Ovary (tissue), 9 donors: ENCODE measurements around the gene NDUFV1. TPM values are rescaled to one million over a fixed set of nuclear protein-coding genes. Genes with fewer than 3 reads are reported as not detected.

Experiments used
- DNase-seq, 5 donors: peaks; one replicate each; pipeline ENCODE4 v3.0.0-alpha.2; 2019 to 2020
- H3K27ac ChIP-seq, 2 donors: fragments of 200-600 bp; one replicate each; pipeline versions ENCODE4 v1.5.1 to v1.8.0; 2019 to 2022
- H3K27me3 ChIP-seq: fragments of 200-600 bp; one replicate; pipeline ENCODE4 v1.8.0; 2022
- H3K36me3 ChIP-seq: fragments of 200-600 bp; sonication (generic); one replicate; pipeline ENCODE4 v1.5.1; 2019
- H3K4me1 ChIP-seq: one replicate; pipeline ENCODE4 v1.8.1; 2013; ENCODE audit warnings: mild to moderate bottlenecking, moderate library complexity; ENCODE audit not compliant: insufficient read depth
- H3K4me3 ChIP-seq: fragments of 200-600 bp; sonication (generic); one replicate; pipeline ENCODE4 v1.5.1; 2017
- H3K9me3 ChIP-seq, 2 donors: fragments of 200-600 bp in 1 of 2; sonication (generic) in 1 of 2; one replicate each; pipeline versions ENCODE4 v1.5.1 to v1.8.1; 2013 to 2019; ENCODE audit warnings: mild to moderate bottlenecking in 1 of 2, moderate library complexity in 1 of 2
- EP300 ChIP-seq: sonication (generic); formaldehyde crosslinking; IDR thresholded peaks from one replicate; pipeline ENCODE4 v1.6.1; 2017; ENCODE audit warnings: antibody characterized with exemption
- POLR2A ChIP-seq: fragments of 450-650 bp; IDR thresholded peaks from one replicate; pipeline ENCODE4 v1.6.1; 2017; ENCODE audit warnings: antibody characterized with exemption, mild to moderate bottlenecking, moderate library complexity
- WGBS, 3 donors: extraction: QIAGEN DNeasy Blood & Tissue Kit in 1 of 3; methylation state at CpG; one replicate each; pipeline versions ENCODE4 v1.1.5 to v1.1.7; 2013 to 2017; 5-methylcytosine and 5-hydroxymethylcytosine counted together
- intact Hi-C, 4 donors: fragments of 100-400 bp; cut with DNase I; formaldehyde crosslinking; loops; one replicate each; pipeline versions ENCODE4 v1.11.0 to v1.15.1; 2022 to 2023
- polyA plus RNA-seq, 2 donors: library from polyadenylated mRNA; stranded (reverse); fragments of 200-250 nt in 1 of 2; fragments of 350-450 nt in 1 of 2; fragmentation: Illumina TruSeq in 1 of 2; extraction: RNeasy Lipid Tissue Mini Kit (QIAGEN cat#74804) in 1 of 2; gene quantifications; one replicate each; pipeline ENCODE4 v1.2.3, GENCODE V29; 2013 to 2014
- total RNA-seq, 7 donors: library from RNA; depleted of rRNA in 2 of 7; stranded (reverse); fragments of >200 nt in 2 of 7; fragmentation: NEBNext Ultra II Directional in 3 of 7; extraction: Animal tissue kit (Norgen Biotek cat#: 25700) in 3 of 7; gene quantifications; one replicate each; pipeline versions ENCODE4 v1.1.0 to v1.2.4, GENCODE V29; 2016 to 2023
- TF ChIP-seq, protein P1 (sequence below), 3 donors: fragments of 450-650 bp in 2 of 3; fragments of 200-600 bp in 1 of 3; IDR thresholded peaks; one replicate each; pipeline versions ENCODE4 v1.5.1 to v1.8.0; 2016 to 2022; ENCODE audit warnings: antibody characterized with exemption in 3 of 3, mild to moderate bottlenecking in 1 of 3
- donor health status: DM: no; HTN: no; CAD: no; lungs with moderate emphysema.
- donor health status: DM: no; HTN: no; CAD: no.
- donor health status: Bipolar disorder and iron deficiency.
- donor health status: DM: yes; HTN: yes; CAD: no.
- donor health status: DM: no; HTN: no; CAD: no.
- donor health status: DM: yes; HTN: yes; CAD: no.

NDUFV1 gene
- total and polyA plus RNA-seq, 9 donors, result 47.7 to 184 (median 169) TPM

DNA sequence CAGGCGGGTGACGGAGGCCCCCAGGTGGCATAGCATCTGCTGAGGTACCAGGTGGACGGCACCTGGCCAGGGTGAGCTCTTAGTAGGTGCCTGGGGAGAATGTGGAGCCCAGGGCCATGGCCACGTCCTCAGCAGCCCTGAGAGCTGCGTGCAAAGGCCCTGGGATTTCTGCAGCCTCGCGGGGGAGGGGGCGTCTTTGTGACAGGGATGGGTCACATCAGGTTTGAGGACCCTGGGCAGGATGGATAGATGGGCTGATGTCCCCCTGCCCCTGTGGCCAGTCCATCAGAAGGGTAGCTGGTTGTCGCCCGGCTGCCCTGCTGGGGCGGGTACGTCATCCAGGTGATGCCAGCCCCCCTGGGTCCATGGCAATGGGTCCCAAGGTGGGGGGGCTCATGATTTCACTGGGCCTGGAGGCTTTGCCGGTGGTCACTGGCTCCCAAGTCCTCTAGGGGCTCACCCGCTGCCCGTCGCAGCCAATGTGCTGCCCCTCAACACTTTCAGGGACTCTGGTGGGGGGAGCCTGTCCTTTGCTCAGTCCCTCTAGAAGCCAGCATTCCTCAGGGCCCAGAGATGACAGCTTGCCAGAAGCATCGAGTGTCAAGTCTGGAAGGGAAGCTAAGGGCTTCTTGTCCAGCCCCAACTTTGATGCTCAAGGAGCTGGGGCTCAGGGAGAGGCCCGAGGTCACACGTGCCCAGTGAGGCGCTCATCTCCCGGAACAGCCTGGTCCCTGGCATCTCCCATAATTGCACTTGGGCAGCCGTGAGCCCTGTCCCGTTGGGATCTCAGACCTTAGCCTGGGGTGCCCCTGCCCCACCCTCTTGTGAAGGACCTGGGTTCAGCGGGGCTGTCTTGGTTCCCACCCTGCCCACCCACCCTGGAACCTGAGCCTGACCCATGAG, 32.0 kb downstream of the NDUFV1 start:
- no peaks in the 10 kb centered on the region for H3K27me3 ChIP-seq
- no peak overlapping the region for H3K27ac ChIP-seq
- 81 to 86% (median 83%) methylated on average over 21 to 24 of the region's 24 CpGs for WGBS, 3 donors
- intact Hi-C loops, result no loop called here
- no peak overlapping the region for H3K4me3 ChIP-seq
- peak in 1 of 5 donors; percentile 13 for DNase-seq
- no peaks in the 10 kb centered on the region for H3K9me3 ChIP-seq
- no peaks in the 10 kb centered on the region for H3K36me3 ChIP-seq
- H3K4me1 ChIP-seq, result no peaks in the 10 kb centered on the region
- TF ChIP-seq EP300 (no peak), POLR2A (no peak)

GRCh38 chr11:67639438-67639859, 32.7 kb downstream of the NDUFV1 start, which contains the start of gene TBX10:
Gene TBX10 (minus strand): TSS chr11:67639763. CDS start chr11:67639472, 291 bp downstream.
- H3K27ac ChIP-seq, result no peak within 1 kb of the TSS
- no peaks in the 10 kb centered on the region for H3K27me3 ChIP-seq
- no peak for TF ChIP-seq EP300
- TF ChIP-seq POLR2A, result no peak
- no peaks in the 10 kb centered on the region for H3K36me3 ChIP-seq
- intact Hi-C loops, result no loop called here
- DNase-seq, result peak in 1 of 5 donors; percentile 13
- H3K4me1 ChIP-seq, result no peaks in the 10 kb centered on the region
- H3K9me3 ChIP-seq, result no peaks in the 10 kb centered on the region
- no peak within 1 kb of the TSS for H3K4me3 ChIP-seq
- WGBS, 3 donors, result 54 to 65% (median 60%) methylated on average over 18 of the region's 18 CpGs

GRCh38 chr11:67640021-67640757, 33.5 kb downstream of the NDUFV1 start:
- intact Hi-C loops, result no loop called here
- no peaks in the 10 kb centered on the region for H3K36me3 ChIP-seq
- WGBS, 3 donors, result 27 to 37% (median 34%) methylated on average over 22 to 23 of the region's 23 CpGs
- H3K4me3 ChIP-seq, result no peak overlapping the region
- no peak overlapping the region for H3K27ac ChIP-seq
- no peaks in the 10 kb centered on the region for H3K27me3 ChIP-seq
- no peaks in the 10 kb centered on the region for H3K4me1 ChIP-seq
- TF ChIP-seq, protein P1, sequence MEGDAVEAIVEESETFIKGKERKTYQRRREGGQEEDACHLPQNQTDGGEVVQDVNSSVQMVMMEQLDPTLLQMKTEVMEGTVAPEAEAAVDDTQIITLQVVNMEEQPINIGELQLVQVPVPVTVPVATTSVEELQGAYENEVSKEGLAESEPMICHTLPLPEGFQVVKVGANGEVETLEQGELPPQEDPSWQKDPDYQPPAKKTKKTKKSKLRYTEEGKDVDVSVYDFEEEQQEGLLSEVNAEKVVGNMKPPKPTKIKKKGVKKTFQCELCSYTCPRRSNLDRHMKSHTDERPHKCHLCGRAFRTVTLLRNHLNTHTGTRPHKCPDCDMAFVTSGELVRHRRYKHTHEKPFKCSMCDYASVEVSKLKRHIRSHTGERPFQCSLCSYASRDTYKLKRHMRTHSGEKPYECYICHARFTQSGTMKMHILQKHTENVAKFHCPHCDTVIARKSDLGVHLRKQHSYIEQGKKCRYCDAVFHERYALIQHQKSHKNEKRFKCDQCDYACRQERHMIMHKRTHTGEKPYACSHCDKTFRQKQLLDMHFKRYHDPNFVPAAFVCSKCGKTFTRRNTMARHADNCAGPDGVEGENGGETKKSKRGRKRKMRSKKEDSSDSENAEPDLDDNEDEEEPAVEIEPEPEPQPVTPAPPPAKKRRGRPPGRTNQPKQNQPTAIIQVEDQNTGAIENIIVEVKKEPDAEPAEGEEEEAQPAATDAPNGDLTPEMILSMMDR (IDR thresholded peaks at IDR 0.05), result peak in 1 of 3 donors; percentile 21
- TF ChIP-seq POLR2A, result no peak
- no peaks in the 10 kb centered on the region for H3K9me3 ChIP-seq
- peak; percentile 39 to 68 (median 43) for DNase-seq

DNA sequence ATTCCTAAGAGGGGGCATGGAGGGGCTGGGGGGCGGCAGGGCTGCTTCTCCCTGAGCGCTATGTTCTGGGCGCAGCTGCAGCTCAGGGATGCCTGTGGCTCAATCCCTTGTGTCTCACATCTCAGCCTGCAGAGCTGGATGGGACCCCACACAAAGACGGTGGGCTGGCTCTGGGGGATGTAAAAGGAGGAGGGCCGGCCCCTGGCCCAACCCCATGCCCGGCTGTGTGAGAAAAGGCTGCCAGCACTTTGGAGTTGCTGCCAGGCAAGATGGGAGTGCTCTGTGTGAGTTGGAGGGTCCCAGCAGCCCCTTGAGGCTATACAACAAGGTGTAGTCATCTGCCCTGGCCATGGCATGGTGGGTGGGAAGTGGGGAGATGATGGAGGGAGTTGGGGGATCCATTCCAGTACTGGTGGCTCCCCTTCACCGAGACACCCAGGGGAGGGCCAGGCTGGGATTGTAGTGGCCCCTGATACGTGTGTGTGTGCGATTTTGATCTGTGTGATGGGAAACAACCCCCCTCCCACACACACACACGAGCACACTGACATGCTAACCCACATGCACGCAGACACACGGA, 34.1 kb downstream of the NDUFV1 start:
- no peak for DNase-seq
- H3K27ac ChIP-seq, result no peak overlapping the region
- H3K4me3 ChIP-seq, result no peak overlapping the region
- no peaks in the 10 kb centered on the region for H3K9me3 ChIP-seq
- TF ChIP-seq EP300 (no peak), POLR2A (no peak)
- TF ChIP-seq, protein P1 (IDR thresholded peaks at IDR 0.05), result no peak
- H3K27me3 ChIP-seq, result no peaks in the 10 kb centered on the region
- intact Hi-C loops, result no loop called here
- H3K36me3 ChIP-seq, result no peaks in the 10 kb centered on the region
- H3K4me1 ChIP-seq, result no peaks in the 10 kb centered on the region
- WGBS, 3 donors, result 48 to 72% (median 58%) methylated on average over 6 to 12 of the region's 12 CpGs
